Activated T-cell treated with anti-CD3 and anti-CD28 coated beads, Interleukin-2, amount 50 U/mL, for 4 hours (primary cell): Measurements from ENCODE around the gene ZNF624. TPM values are rescaled to one million over a fixed set of nuclear protein-coding genes. Genes with fewer than 3 reads are reported as not detected.

Experiments used
- ATAC-seq, 2 donors: fragments of 200-7000 bp; cut with Tn5 transposase; one replicate each; pipeline ENCODE4 v1.10.0; 2021
- DNase-seq: peaks from one replicate; pipeline ENCODE4 v3.0.0-alpha.2; 2020
- H3K27me3 Mint-ChIP-seq: one replicate; pipeline ENCODE4 v1.8.0; 2021; ENCODE audit warnings: low read depth, mixed read lengths
- H3K36me3 Mint-ChIP-seq: one replicate; pipeline ENCODE4 v1.8.0; 2022; ENCODE audit warnings: mixed read lengths; ENCODE audit not compliant: insufficient read depth
- H3K4me1 Mint-ChIP-seq: one replicate; pipeline ENCODE4 v1.8.0; 2021; ENCODE audit warnings: low read depth, mixed read lengths
- H3K4me3 Mint-ChIP-seq: one replicate; pipeline ENCODE4 v1.8.0; 2021; ENCODE audit warnings: mild to moderate bottlenecking, moderate library complexity, mixed read lengths
- H3K9me3 Mint-ChIP-seq: one replicate; pipeline ENCODE4 v1.8.0; 2021; ENCODE audit warnings: mixed read lengths
- total RNA-seq, 3 donors: library from RNA; stranded (reverse); gene quantifications; one replicate each; pipeline ENCODE4 v1.2.1, GENCODE V29; 2021

ZNF624 gene
- total RNA-seq, 3 donors from 2014 or later, result 3.0 to 3.6 (median 3.3) TPM

DNA sequence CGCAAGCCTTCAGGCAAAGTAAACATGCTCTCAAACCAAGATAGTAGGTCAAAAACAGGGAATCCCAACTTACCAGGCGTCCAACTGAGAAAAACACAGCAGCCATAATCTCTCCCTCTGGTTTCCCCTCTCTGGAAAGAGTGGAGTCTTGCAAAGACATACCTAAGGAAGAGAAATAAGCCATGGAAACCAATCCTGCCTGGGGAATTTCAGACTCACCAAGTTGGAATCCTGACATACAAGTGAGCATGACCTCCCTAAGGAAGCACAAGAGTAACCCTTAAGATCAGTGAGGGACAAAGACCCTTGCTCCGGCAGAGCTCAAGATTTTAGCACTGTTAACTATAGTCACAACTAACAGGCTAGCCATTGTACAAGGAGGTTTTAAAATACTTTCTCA lies 4.1 kb downstream of the ZNF624 start:
- H3K4me3 Mint-ChIP-seq, result no peak overlapping the region
- H3K4me1 Mint-ChIP-seq, result peaks cover 18% of the 10 kb centered on the region
- H3K36me3 Mint-ChIP-seq, result peaks cover 7% of the 10 kb centered on the region
- no peaks in the 10 kb centered on the region for H3K27me3 Mint-ChIP-seq
- no peaks in the 10 kb centered on the region for H3K9me3 Mint-ChIP-seq
- DNase-seq (no peak), ATAC-seq (no peak)

DNA sequence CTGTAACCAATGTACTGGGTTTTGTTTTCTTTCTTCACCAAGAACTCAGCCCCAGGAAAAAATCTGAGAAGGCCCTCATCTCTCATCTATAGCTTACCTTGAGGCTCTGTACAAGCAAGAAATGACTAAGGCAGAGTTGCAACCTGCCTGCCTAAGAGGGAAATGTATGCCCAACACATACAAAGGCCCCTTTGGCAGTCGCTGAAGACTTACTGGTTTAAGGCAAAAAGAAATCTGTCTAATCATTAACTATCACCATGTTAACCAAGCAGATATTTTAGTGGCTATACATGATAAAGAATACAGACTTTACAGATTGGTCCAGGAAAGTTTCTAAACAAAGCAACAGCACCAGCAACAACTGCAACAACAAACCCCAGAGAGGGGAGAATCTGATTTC lies 14.2 kb downstream of the ZNF624 start:
- H3K4me1 Mint-ChIP-seq, result no peaks in the 10 kb centered on the region

DNA sequence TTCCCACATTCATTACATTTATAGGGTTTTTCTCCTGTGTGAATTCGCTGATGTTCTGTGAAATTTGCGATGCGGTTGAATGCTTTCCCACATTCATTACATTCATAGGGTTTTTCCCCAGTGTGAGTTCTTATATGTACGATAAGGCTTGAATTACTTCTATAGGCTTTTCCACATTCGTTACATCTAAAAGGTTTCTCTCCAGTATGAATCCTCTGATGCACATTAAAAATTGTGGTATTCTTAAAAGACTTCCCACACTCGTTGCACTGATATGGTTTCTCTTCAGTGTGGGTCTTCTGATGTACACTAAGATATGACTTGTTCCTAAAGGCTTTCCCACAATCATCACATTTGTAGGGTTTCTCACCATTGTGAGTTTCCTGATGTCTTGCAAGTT lies 30.4 kb downstream of the ZNF624 start:
- Mint-ChIP-seq H3K4me1 (no peaks in the 10 kb centered on the region), H3K9me3 (peaks cover 59% of the 10 kb centered on the region), H3K27me3 (no peaks in the 10 kb centered on the region), H3K4me3 (no peak overlapping the region), H3K36me3 (peaks cover 42% of the 10 kb centered on the region)
- DNase-seq, result no peak
- no peak for ATAC-seq

More for the DNA sequence above, 14.2 kb downstream of the ZNF624 start:
- ATAC-seq, result no peak
- H3K27me3 Mint-ChIP-seq, result no peaks in the 10 kb centered on the region
- H3K9me3 Mint-ChIP-seq, result peaks cover 3% of the 10 kb centered on the region
- H3K36me3 Mint-ChIP-seq, result peaks cover 38% of the 10 kb centered on the region
- no peak for DNase-seq
- H3K4me3 Mint-ChIP-seq, result no peak overlapping the region

DNA sequence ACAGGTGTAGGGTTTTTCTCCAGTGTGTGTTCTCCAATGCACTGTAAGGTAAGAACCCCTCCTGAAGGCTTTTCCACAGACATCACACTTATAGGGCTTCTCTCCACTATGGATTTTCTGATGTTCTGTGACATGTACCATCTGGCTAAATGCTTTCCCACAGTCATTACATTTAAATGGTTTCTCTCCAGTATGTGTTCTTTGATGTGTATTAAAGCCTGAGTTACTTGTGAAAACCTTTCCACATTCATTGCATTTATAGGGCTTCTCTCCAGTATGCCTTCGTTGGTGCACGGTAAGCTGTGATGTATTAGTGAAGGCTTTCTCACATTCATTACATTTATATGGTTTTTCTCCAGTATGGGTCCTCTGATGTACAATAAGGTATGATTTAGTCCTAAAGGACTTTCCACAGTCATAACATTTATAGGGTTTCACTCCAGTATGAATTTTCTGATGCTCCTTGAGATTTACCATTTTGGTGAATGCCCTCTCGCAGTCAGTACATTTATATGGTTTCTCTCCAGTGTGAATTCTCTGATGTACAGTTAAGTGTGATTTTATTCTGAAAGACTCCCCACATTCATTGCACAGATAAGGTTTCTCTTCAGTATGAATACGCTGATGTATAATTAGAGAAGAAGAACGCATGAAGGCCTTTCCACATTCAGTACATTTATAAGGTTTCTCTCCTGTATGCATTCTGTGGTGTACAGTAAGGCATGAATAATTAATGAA lies 30.9 kb downstream of the ZNF624 start:
- no peak for ATAC-seq
- Mint-ChIP-seq H3K9me3 (peaks cover 55% of the 10 kb centered on the region), H3K4me3 (no peak overlapping the region)

DNA sequence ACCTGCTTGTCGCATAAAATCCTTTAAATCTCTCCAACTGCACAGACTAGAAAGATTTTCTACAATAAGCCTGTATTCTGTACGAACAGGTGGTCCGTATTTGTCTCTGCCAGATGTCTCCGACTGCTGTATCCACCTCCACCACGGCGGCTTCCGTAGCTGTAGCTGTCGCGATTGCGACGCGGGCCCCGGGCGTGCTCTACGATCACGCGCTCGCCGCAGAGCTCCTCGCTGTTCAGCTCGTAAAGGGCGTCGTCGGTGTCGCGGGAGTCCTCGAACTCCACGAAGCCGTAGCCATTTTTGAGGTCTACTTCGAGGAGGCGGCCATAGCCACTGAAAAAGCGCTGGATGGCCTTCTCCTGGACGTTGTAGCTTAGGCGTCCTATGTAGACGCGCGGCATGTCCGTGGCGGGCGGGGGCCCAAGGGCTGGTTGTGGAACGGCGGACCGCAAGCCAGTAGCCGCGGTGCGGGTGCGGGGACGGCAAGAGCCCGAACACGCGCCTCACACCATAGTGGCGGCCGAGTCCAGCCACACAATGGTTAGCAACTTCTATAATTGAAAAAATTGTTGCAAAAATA lies 36.1 kb downstream of the ZNF624 start:
- ATAC-seq (no peak), DNase-seq (no peak)
- H3K4me3 Mint-ChIP-seq, result no peak overlapping the region
- H3K9me3 Mint-ChIP-seq, result peaks cover 59% of the 10 kb centered on the region
- no peaks in the 10 kb centered on the region for H3K4me1 Mint-ChIP-seq
- H3K27me3 Mint-ChIP-seq, result no peaks in the 10 kb centered on the region
- H3K36me3 Mint-ChIP-seq, result peaks cover 13% of the 10 kb centered on the region

More for the DNA sequence above, 30.9 kb downstream of the ZNF624 start:
- H3K4me1 Mint-ChIP-seq, result no peaks in the 10 kb centered on the region
- no peak for DNase-seq
- H3K36me3 Mint-ChIP-seq, result peaks cover 38% of the 10 kb centered on the region
- H3K27me3 Mint-ChIP-seq, result no peaks in the 10 kb centered on the region

DNA sequence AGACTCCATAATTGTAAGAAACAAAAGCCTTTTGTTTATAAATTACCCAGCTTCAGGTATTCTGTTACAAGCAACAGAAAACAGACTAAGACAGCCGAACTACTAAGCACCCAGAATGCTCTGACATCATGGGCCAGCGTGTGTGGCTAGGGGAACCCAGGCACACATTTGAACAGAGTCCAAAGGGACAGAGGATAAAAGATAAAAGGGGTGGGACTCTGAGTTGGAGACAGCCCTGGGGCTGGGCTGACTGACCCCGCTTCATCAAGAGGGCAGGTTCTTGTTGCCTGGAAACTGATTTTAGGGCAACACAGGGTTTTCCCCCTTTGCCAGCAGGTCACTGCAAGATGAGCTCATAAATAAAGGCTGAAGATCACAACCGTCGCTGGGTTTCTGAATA lies 54.1 kb downstream of the ZNF624 start:
- H3K9me3 Mint-ChIP-seq, result peaks cover 10% of the 10 kb centered on the region
- ATAC-seq (no peak), DNase-seq (no peak)
- no peaks in the 10 kb centered on the region for H3K4me1 Mint-ChIP-seq
- H3K4me3 Mint-ChIP-seq, result no peak overlapping the region
- no peaks in the 10 kb centered on the region for H3K36me3 Mint-ChIP-seq
- no peaks in the 10 kb centered on the region for H3K27me3 Mint-ChIP-seq

DNA sequence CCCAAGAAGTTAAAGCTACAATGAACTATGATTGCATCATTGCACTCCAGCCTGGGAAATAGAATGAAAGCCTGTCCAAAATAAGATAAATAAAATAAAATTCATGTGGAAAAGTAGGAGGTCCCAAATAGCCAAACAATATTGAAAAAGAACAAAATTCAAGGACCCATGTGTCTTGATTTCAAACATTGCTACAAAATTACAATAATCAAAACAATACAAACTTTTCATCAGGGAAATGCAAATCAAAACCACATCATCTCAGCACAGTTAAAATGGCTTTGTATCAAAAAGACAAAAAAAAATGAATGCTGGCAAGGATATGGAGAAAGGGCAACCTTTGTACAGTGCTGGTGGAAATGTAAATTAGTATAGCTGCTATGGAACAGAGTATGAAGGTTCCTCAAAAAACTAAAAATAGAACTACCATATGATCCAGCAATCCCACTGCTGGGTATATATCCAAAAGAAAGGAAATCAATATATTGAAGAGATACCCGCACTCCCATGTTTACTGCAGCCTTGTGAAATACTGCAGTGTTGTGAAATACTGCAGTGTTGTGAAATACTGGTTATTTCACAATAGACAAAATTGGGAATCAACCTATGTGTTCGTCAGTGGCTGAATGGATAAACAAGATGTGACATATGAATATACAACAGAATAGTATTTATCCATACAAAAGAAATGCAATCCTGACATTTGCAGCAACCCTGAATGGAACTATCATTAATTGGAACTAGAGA lies 60.1 kb downstream of the ZNF624 start:
- H3K9me3 Mint-ChIP-seq, result no peaks in the 10 kb centered on the region
- H3K36me3 Mint-ChIP-seq, result no peaks in the 10 kb centered on the region
- peaks cover 3% of the 10 kb centered on the region for H3K4me1 Mint-ChIP-seq
- H3K4me3 Mint-ChIP-seq, result no peak overlapping the region
- no peak for ATAC-seq
- DNase-seq, result no peak
- peaks cover 21% of the 10 kb centered on the region for H3K27me3 Mint-ChIP-seq

DNA sequence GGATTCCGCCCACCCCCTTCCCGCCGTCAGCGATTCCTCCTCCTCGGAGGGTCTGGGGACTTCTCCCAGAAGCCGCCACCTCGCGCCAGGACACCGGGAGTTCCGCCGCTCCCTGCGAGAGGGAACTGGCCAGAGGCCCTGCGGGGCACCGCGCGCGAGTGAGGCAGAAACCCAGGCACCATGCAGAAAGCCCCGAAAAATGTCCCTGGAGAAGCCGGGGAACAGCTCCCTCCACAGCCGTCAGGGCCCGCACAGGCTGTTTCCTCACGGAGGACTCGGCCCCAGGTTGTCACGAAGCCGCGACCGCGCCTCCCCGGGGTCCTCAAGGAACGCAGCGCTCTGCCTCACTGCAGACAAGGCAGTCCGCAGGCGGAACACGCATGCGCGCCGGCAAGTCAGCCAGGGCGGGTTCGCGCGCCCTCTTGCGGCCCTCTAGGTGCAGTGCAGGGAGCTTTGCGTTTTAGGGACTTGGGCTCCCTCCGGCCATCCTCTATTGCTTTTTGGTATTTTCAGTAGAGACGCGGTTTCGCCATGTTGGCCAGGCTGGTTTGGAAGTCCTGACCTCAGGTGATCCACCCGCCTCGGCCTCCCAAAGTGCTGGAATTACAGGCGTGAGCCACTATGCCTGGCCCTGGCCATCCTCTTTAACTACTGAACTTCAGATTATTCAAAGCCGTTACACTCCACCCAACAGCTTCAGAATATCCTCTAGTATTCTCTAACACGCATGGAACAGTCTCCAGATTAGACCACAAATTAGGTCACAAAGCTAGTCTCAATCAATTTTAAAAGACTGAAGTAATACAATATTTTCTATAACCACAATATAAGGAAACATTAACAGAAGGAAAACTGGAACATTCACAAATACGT lies 64.3 kb downstream of the ZNF624 start:
- peak; percentile 89 for DNase-seq
- peak overlapping the region; percentile 75 for H3K4me3 Mint-ChIP-seq
- no peaks in the 10 kb centered on the region for H3K9me3 Mint-ChIP-seq
- no peaks in the 10 kb centered on the region for H3K36me3 Mint-ChIP-seq
- peaks cover 9% of the 10 kb centered on the region for H3K4me1 Mint-ChIP-seq
- peak; percentile 94 for ATAC-seq
- peaks cover 36% of the 10 kb centered on the region for H3K27me3 Mint-ChIP-seq

DNA sequence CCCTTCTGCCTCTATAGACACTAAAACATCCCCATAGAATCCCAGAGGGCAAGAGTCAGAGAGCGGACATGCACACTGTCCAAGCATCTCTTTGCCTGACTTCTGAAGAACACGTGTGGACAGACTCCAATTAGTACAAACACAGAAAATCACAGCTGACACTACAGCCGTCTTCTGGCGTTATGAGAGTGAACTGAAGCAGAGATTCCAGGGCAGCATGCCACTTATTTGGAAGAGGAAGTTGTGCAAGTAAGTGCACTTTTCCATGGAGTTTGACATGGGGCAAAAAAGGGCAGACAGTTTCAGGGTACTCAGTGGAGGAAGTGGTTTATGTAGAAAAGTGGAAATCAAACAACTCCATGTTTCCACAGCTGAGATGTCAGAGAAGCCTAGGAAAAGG lies 67.9 kb downstream of the ZNF624 start:
- no peak for ATAC-seq
- Mint-ChIP-seq H3K36me3 (no peaks in the 10 kb centered on the region), H3K9me3 (no peaks in the 10 kb centered on the region), H3K4me1 (peaks cover 21% of the 10 kb centered on the region), H3K27me3 (peaks cover 26% of the 10 kb centered on the region), H3K4me3 (no peak overlapping the region)
- DNase-seq, result no peak

DNA sequence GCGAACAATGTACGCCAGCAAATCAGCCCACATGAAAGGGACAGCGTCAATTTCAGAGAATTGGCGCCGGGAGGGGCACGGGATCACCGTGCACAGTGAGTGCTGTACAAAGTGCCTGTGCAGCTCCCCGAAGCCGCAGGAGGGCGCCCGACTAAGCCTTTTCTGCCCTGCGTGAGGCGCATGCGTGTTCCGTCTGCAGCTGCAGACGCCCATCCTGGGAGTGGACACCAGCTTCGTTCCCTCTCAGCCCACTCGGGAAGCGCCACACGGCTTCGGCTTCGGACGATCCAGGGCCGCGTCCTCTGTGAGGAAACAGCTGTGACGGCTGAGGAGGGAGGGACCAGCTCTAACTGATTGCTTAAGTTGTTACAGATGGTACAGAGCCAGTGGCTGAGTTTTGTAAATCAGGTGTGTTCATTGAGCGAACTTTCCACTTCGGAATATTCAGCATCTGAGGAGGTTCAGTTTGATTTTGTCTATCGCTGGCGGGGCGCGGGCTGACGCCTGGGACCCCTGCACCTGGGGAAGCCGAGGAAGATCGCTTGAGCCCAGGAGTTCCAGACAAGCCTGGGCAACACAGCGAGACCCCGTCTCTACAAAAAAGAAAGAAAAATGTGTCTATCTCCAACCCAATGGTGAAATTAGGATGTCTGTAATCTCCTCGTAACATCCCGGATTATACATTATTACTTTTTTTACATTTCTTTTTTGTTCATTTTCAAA lies 69.2 kb downstream of the ZNF624 start:
- DNase-seq (peak; percentile 89), ATAC-seq (peak; percentile 96 to 98)
- peak overlapping the region; percentile 74 for H3K4me3 Mint-ChIP-seq
- H3K9me3 Mint-ChIP-seq, result no peaks in the 10 kb centered on the region
- H3K27me3 Mint-ChIP-seq, result peaks cover 23% of the 10 kb centered on the region
- peaks cover 20% of the 10 kb centered on the region for H3K4me1 Mint-ChIP-seq
- H3K36me3 Mint-ChIP-seq, result no peaks in the 10 kb centered on the region

DNA sequence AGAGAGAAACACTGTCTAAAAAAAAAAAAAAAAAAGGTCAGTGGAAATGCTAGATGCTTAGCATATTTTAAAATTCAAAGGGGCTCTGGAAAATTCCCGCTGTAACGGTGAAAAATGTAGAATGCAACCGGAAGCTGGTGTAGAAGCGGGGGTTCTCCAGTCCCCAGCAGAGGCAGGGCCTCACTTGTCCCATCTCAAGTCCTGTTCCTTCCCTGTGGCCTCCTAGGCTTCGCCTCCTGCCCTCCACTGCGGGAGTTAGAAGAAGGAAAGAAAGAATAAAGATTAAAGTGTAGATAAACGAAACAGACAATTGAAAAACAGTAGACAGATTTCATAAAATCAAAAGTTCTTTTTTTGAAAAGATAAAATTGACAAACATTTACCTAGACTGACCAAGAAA lies 69.9 kb downstream of the ZNF624 start:
- H3K27me3 Mint-ChIP-seq, result peaks cover 25% of the 10 kb centered on the region
- no peaks in the 10 kb centered on the region for H3K9me3 Mint-ChIP-seq
- peak in 1 of 2 donors; percentile 4 for ATAC-seq
- peak overlapping the region; percentile 74 for H3K4me3 Mint-ChIP-seq
- DNase-seq, result no peak
- peaks cover 17% of the 10 kb centered on the region for H3K4me1 Mint-ChIP-seq
- no peaks in the 10 kb centered on the region for H3K36me3 Mint-ChIP-seq

DNA sequence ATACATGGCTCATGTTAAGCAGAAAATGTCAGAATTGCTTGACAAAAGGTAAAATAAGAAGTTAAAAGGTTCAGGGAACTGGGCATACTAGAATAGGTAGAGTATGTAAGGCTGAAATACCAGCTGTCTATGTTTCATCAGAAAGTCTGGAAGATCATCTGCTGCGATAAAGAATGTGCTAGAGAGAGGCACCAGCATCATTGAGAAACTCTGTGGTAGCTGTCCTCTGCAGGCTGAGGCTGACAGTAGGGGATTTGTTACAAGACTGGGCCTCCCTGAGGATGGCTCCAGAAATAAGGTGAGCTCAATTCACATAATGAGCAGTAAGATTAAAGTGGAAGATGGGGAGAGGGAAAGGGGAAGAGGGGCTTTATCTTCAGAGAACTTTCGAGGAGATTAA lies 80.2 kb downstream of the ZNF624 start:
- no peaks in the 10 kb centered on the region for H3K9me3 Mint-ChIP-seq
- no peak for DNase-seq
- ATAC-seq, result no peak
- H3K4me1 Mint-ChIP-seq, result peaks cover 4% of the 10 kb centered on the region
- peaks cover 7% of the 10 kb centered on the region for H3K27me3 Mint-ChIP-seq
- no peaks in the 10 kb centered on the region for H3K36me3 Mint-ChIP-seq
- H3K4me3 Mint-ChIP-seq, result no peak overlapping the region
